ENCODE data around the gene MPND. TPM values are rescaled to one million over a fixed set of nuclear protein-coding genes. Genes with fewer than 3 reads are reported as not detected.

MPND gene
- total RNA-seq, 1 experiment from 2014 or later, result 37.0 TPM

GRCh38 chr19:4327877-4328242, 15.5 kb upstream of the MPND start:
- Histone ChIP-seq H4K91ac (ENCODE audit: insufficient read length, low read depth, low read length) (no peak overlapping the region), H4K8ac (replicated peaks; ENCODE audit: insufficient read length, low read depth, low read length) (no peak overlapping the region), H3K79me1 (ENCODE audit: insufficient read depth, low read depth, low read length, poor library complexity, severe bottlenecking) (no peaks in the 10 kb centered on the region), H3K9ac (ENCODE audit: extremely low read depth, insufficient read length, low read length) (no peak overlapping the region), H3K4me1 (ENCODE audit: insufficient read depth, low read length) (peaks cover 2% of the 10 kb centered on the region; the same call in 1 of the 2 replicates), H3K56ac (ENCODE audit: insufficient read length, low read depth, low read length) (no peak overlapping the region), H2BK15ac (ENCODE audit: low read depth, low read length) (no peak overlapping the region), H2AK5ac (ENCODE audit: insufficient read length, low read length) (no peak overlapping the region), H2BK20ac (ENCODE audit: low read depth, low read length, poor library complexity, severe bottlenecking) (no peak overlapping the region), H3K23me2 (ENCODE audit: insufficient read length, low read depth, low read length, poor library complexity, severe bottlenecking) (peaks cover 9% of the 10 kb centered on the region), H2AFZ (ENCODE audit: low read length) (no peak overlapping the region), H3K4me2 (ENCODE audit: insufficient read depth, insufficient read length, low read length) (peak overlapping the region; percentile 74), H3K18ac (ENCODE audit: insufficient read length, low read depth, low read length) (no peak overlapping the region), H3K27ac (ENCODE audit: insufficient read length, low read depth, low read length) (no peak overlapping the region), H3K23ac (ENCODE audit: insufficient read length, low read depth, low read length) (no peak overlapping the region), H4K20me1 (ENCODE audit: control insufficient read depth, insufficient read depth, insufficient read length) (no peaks in the 10 kb centered on the region), H2BK5ac (ENCODE audit: insufficient read length, low read length) (no peak overlapping the region), H3K27me3 (ENCODE audit: insufficient read depth, low read length) (no peaks in the 10 kb centered on the region), H4K5ac (ENCODE audit: insufficient read length, low read depth, low read length) (no peak overlapping the region), H3T11ph (ENCODE audit: low read length) (no peak overlapping the region), H3K4ac (ENCODE audit: low read depth, low read length) (no peak overlapping the region), H2BK12ac (ENCODE audit: insufficient read length, low read depth, low read length) (no peak overlapping the region), H3K79me2 (ENCODE audit: insufficient read depth, low read length) (no peaks in the 10 kb centered on the region), H2BK120ac (ENCODE audit: low read depth, low read length, poor library complexity, severe bottlenecking) (no peak overlapping the region), H3K9me3 (ENCODE audit: control insufficient read depth, low read depth, low read length) (no peaks in the 10 kb centered on the region), H3K14ac (ENCODE audit: insufficient read depth, low read length) (no peak overlapping the region)
- H3K27me3 Mint-ChIP-seq (ENCODE audit: low read depth), result peaks cover 2% of the 10 kb centered on the region; the same call in 1 of the 2 replicates
- TF ChIP-seq CTCF (conservative IDR thresholded peaks at IDR 0.05), result 0 out of 3 replicates have a peak, but pooled peaks have one; percentile 10
- H3K27ac Mint-ChIP-seq, result peak overlapping the region; percentile 71 to 98 (median 98); a peak in 6 of 7 replicates
- no peaks in the 10 kb centered on the region for H3K9me3 Mint-ChIP-seq
- WGBS (ENCODE audit: extremely low coverage, insufficient read length, low lambda C conversion rate), result no CpG with 5 or more reads among the region's 13 CpGs
- peaks cover 10 to 15% of the 10 kb centered on the region in 2 experiments for H3K4me1 Mint-ChIP-seq
- no peak for DNase-seq
- H3K4me3 Mint-ChIP-seq, result peak overlapping the region; percentile 57 to 87
- peaks cover 2 to 19% (median 9%) of the 10 kb centered on the region in 3 experiments for H3K36me3 Mint-ChIP-seq (ENCODE audit: insufficient read depth in 1 of 3, low read depth in 3 of 3)

All from H9 (cell line).